Gastroesophageal sphincter (tissue), 3 donors: ENCODE results near the gene LRRC10.

Experiments used
- CTCF ChIP-seq, 4 experiments: fragments of 200-600 bp in 2 of 4; fragments of 450-650 bp in 2 of 4; sonication (generic) in 1 of 4; IDR thresholded peaks; one replicate each; pipeline ENCODE4 v1.5.1; 2017 to 2019; ENCODE audit warnings: antibody characterized with exemption in 4 of 4, mild to moderate bottlenecking in 2 of 4, moderate library complexity in 2 of 4
- EP300 ChIP-seq: sonication (generic); formaldehyde crosslinking; IDR thresholded peaks from one replicate; pipeline ENCODE4 v1.6.1; 2017; ENCODE audit warnings: antibody characterized with exemption, mild to moderate bottlenecking
- POLR2A ChIP-seq, 2 donors: fragments of 450-650 bp; IDR thresholded peaks; one replicate each; pipeline ENCODE4 v1.6.1; 2017; ENCODE audit warnings: antibody characterized with exemption in 2 of 2, mild to moderate bottlenecking in 2 of 2, moderate library complexity in 1 of 2
- POLR2AphosphoS5 ChIP-seq: sonication (generic); formaldehyde crosslinking; IDR thresholded peaks from one replicate; pipeline ENCODE4 v1.6.1; 2017; ENCODE audit warnings: antibody characterized with exemption

GRCh38 chr12:69647178-69647577, 36.5 kb upstream of the LRRC10 start:
- no peak for TF ChIP-seq CTCF (IDR thresholded peaks at IDR 0.05)
- TF ChIP-seq EP300: no peak
- TF ChIP-seq POLR2AphosphoS5: no peak
- no peak for TF ChIP-seq POLR2A (IDR thresholded peaks at IDR 0.05)
